ENCODE data around the gene COPS9. TPM values are rescaled to one million over a fixed set of nuclear protein-coding genes. Genes with fewer than 3 reads are reported as not detected.

COPS9 gene
- total RNA-seq, 3 donors from 2014 or later = 174 to 267 (median 250) TPM

GRCh38 chr2:240143801-240144648, 7.9 kb upstream of the COPS9 start:
- no peaks in the 10 kb centered on the region for H3K9me3 ChIP-seq
- intact Hi-C loops (cut with DNase I; ENCODE audit: low total_unique reads) = loop anchor here (10.0 kb wide), 1 partner anchor 89 kb away; the partner anchor contains the start of gene OR6B3
- DNase-seq (ENCODE audit: low spot score in 2 of 2) = peak; percentile 36 to 70

GRCh38 chr2:240143276-240143675, 7.2 kb upstream of the COPS9 start:
- intact Hi-C loops (cut with DNase I; ENCODE audit: low total_unique reads) = loop anchor here (10.0 kb wide), 1 partner anchor 88 kb away; the partner anchor contains the start of gene OR6B3
- no peaks in the 10 kb centered on the region for H3K36me3 ChIP-seq
- H3K27me3 ChIP-seq = no peaks in the 10 kb centered on the region
- TF ChIP-seq CTCF (IDR thresholded peaks at IDR 0.05) = no peak
- TF ChIP-seq POLR2AphosphoS5 (IDR thresholded peaks at IDR 0.05) = no peak
- no peak for TF ChIP-seq POLR2A (IDR thresholded peaks at IDR 0.05)
- no peaks in the 10 kb centered on the region for H3K4me1 ChIP-seq
- H3K9me3 ChIP-seq = no peaks in the 10 kb centered on the region
- DNase-seq (ENCODE audit: low spot score in 2 of 2) = no peak
- peak overlapping the region in 2 of 3 donors; percentile 7 to 24 for H3K4me3 ChIP-seq
- no peak overlapping the region for H3K27ac ChIP-seq

More at GRCh38 chr2:240143801-240144648, 7.9 kb upstream of the COPS9 start:
- peak; percentile 88 to 96 (median 91) for TF ChIP-seq CTCF (IDR thresholded peaks at IDR 0.05)
- TF ChIP-seq POLR2A (IDR thresholded peaks at IDR 0.05) = no peak
- no peak for TF ChIP-seq POLR2AphosphoS5 (IDR thresholded peaks at IDR 0.05)
- no peaks in the 10 kb centered on the region for H3K36me3 ChIP-seq
- H3K4me1 ChIP-seq = no peaks in the 10 kb centered on the region
- peaks cover 0 to 2% of the 10 kb centered on the region in 2 donors for H3K27me3 ChIP-seq
- H3K4me3 ChIP-seq = peak overlapping the region in 2 of 3 donors; percentile 7 to 24
- H3K27ac ChIP-seq = no peak overlapping the region

DNA sequence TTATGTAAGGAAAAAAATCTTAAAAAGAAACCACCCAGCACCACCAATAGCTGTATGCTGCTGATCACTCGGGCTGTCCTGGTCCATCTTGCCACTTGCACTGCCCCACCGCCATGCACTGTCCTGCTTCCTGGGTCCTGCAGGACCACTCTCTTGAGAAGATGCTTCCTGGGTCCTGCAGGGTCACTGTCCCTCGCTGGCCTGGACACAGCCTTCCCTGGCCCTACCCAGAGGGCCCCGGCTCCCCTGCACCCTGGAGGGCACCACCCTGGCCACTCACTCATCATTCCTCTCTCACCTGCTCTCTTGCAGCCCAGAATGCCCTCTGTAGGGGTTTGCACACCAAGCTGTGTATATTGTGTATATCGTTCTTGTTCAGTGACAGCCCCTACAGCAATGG, 6.8 kb upstream of the COPS9 start:
- TF ChIP-seq CTCF (IDR thresholded peaks at IDR 0.05) = no peak
- TF ChIP-seq POLR2AphosphoS5 (IDR thresholded peaks at IDR 0.05) = no peak
- TF ChIP-seq POLR2A (IDR thresholded peaks at IDR 0.05) = no peak
- Histone ChIP-seq H3K4me3 (no peak overlapping the region), H3K36me3 (no peaks in the 10 kb centered on the region), H3K9me3 (no peaks in the 10 kb centered on the region), H3K27ac (no peak overlapping the region), H3K27me3 (no peaks in the 10 kb centered on the region), H3K4me1 (no peaks in the 10 kb centered on the region)
- DNase-seq (ENCODE audit: low spot score in 2 of 2) = no peak
- intact Hi-C loops (cut with DNase I; ENCODE audit: low total_unique reads) = loop anchor here (10.0 kb wide), 1 partner anchor 88 kb away; the partner anchor contains the start of gene OR6B3

- no peak for DNase-seq (ENCODE audit: low spot score in 2 of 2)
- Histone ChIP-seq H3K4me1 (no peaks in the 10 kb centered on the region), H3K36me3 (no peaks in the 10 kb centered on the region), H3K27ac (no peak overlapping the region), H3K27me3 (no peaks in the 10 kb centered on the region), H3K9me3 (no peaks in the 10 kb centered on the region), H3K4me3 (no peak overlapping the region)
- intact Hi-C loops (cut with DNase I; ENCODE audit: low total_unique reads) = loop anchor here (10.0 kb wide), 1 partner anchor 88 kb away; the partner anchor contains the start of gene OR6B3
- TF ChIP-seq POLR2AphosphoS5 (IDR thresholded peaks at IDR 0.05) (no peak), POLR2A (IDR thresholded peaks at IDR 0.05) (no peak), CTCF (IDR thresholded peaks at IDR 0.05) (no peak)
Observed at GRCh38 chr2:240142256-240142775, 6.2 kb upstream of the COPS9 start.

DNA sequence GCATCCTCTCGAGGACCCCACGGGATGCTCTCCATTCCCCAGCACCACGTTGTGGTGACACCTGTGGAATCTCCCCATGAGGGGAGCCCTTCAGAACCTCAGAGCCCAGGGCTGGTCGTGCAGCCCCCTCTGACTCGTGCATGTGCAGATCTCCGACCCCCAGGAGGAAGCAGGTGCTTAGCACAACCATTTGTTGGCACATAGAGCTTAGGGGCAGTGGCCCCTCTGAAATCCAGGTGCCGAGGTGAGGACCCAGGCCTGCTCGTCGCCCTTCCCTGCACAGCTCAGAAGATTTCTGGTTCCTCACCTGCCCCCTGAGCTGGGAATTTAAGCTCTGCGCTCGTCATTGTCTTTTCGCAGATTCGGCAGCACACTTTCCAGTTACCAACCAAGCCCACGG, 5.6 kb upstream of the COPS9 start:
- TF ChIP-seq POLR2AphosphoS5 (IDR thresholded peaks at IDR 0.05) (no peak), CTCF (IDR thresholded peaks at IDR 0.05) (no peak), POLR2A (IDR thresholded peaks at IDR 0.05) (no peak)
- no peak overlapping the region for H3K27ac ChIP-seq
- no peak overlapping the region for H3K4me3 ChIP-seq
- intact Hi-C loops (cut with DNase I; ENCODE audit: low total_unique reads) = loop anchor here (10.0 kb wide), 1 partner anchor 87 kb away; the partner anchor contains the start of gene OR6B3
- no peaks in the 10 kb centered on the region for H3K36me3 ChIP-seq
- H3K4me1 ChIP-seq = no peaks in the 10 kb centered on the region
- no peaks in the 10 kb centered on the region for H3K9me3 ChIP-seq
- H3K27me3 ChIP-seq = no peaks in the 10 kb centered on the region
- no peak for DNase-seq (ENCODE audit: low spot score in 2 of 2)
